ENCODE measurements around the gene MAN1A1. TPM values are rescaled to one million over a fixed set of nuclear protein-coding genes. Genes with fewer than 3 reads are reported as not detected.
A peak's percentile ranks its signal among the peaks of the same experiment; 100 is the strongest.

MAN1A1 gene
- total RNA-seq, 2 donors from 2014 or later: 14.2 to 19.6 TPM

GRCh38 chr6:119353696-119354095 lies 4.1 kb upstream of the MAN1A1 start:
- Mint-ChIP-seq H3K27ac (no peak overlapping the region), H3K4me1 (peaks cover 11% of the 10 kb centered on the region)
- no peak for ATAC-seq

GRCh38 chr6:119352001-119352400 lies 2.4 kb upstream of the MAN1A1 start:
- peaks cover 17% of the 10 kb centered on the region for H3K4me1 Mint-ChIP-seq
- no peak overlapping the region for H3K4me3 Mint-ChIP-seq
- no peaks in the 10 kb centered on the region for H3K27me3 Mint-ChIP-seq
- H3K9me3 ChIP-seq (ENCODE audit: control insufficient read depth, low read length, poor library complexity, severe bottlenecking): no peaks in the 10 kb centered on the region
- DNase-seq: no peak
- H3K36me3 Mint-ChIP-seq (ENCODE audit: low read depth): no peaks in the 10 kb centered on the region
- H3K27ac Mint-ChIP-seq: no peak overlapping the region
- no peak for ATAC-seq

More at GRCh38 chr6:119353696-119354095, 4.1 kb upstream of the MAN1A1 start:
- H3K27me3 Mint-ChIP-seq: no peaks in the 10 kb centered on the region
- H3K9me3 ChIP-seq (ENCODE audit: control insufficient read depth, low read length, poor library complexity, severe bottlenecking): no peaks in the 10 kb centered on the region
- DNase-seq: no peak
- no peaks in the 10 kb centered on the region for H3K36me3 Mint-ChIP-seq (ENCODE audit: low read depth)
- H3K4me3 Mint-ChIP-seq: no peak overlapping the region

GRCh38 chr6:119350952-119351372 lies 1.4 kb upstream of the MAN1A1 start:
- peak overlapping the region; percentile 95 for H3K4me3 Mint-ChIP-seq
- H3K4me1 Mint-ChIP-seq: peaks cover 27% of the 10 kb centered on the region
- DNase-seq (no peak), ATAC-seq (no peak)
- no peaks in the 10 kb centered on the region for H3K36me3 Mint-ChIP-seq (ENCODE audit: low read depth)
- no peaks in the 10 kb centered on the region for H3K9me3 ChIP-seq (ENCODE audit: control insufficient read depth, low read length, poor library complexity, severe bottlenecking)
- H3K27ac Mint-ChIP-seq: peak overlapping the region; percentile 89
- H3K27me3 Mint-ChIP-seq: no peaks in the 10 kb centered on the region

GRCh38 chr6:119350202-119350951 lies 816 bp upstream of the MAN1A1 start:
- H3K4me1 Mint-ChIP-seq: peaks cover 30% of the 10 kb centered on the region
- H3K36me3 Mint-ChIP-seq (ENCODE audit: low read depth): no peaks in the 10 kb centered on the region
- H3K27ac Mint-ChIP-seq: peak overlapping the region; percentile 89
- H3K4me3 Mint-ChIP-seq: peak overlapping the region; percentile 95
- H3K27me3 Mint-ChIP-seq: no peaks in the 10 kb centered on the region
- ATAC-seq: peak; percentile 27
- DNase-seq: no peak
- no peaks in the 10 kb centered on the region for H3K9me3 ChIP-seq (ENCODE audit: control insufficient read depth, low read length, poor library complexity, severe bottlenecking)

- ATAC-seq (no peak), DNase-seq (peak; percentile 9 to 26 (median 22))
- H3K9me3 ChIP-seq (ENCODE audit: control insufficient read depth, low read length, poor library complexity, severe bottlenecking): no peaks in the 10 kb centered on the region
- Mint-ChIP-seq H3K27me3 (no peaks in the 10 kb centered on the region), H3K4me3 (peak overlapping the region; percentile 95), H3K4me1 (peaks cover 28% of the 10 kb centered on the region), H3K36me3 (ENCODE audit: low read depth) (no peaks in the 10 kb centered on the region), H3K27ac (peak overlapping the region; percentile 89)
Observed at GRCh38 chr6:119348748-119349360, 707 bp downstream of the MAN1A1 start.

- Mint-ChIP-seq H3K4me1 (peaks cover 28% of the 10 kb centered on the region), H3K36me3 (ENCODE audit: low read depth) (no peaks in the 10 kb centered on the region), H3K4me3 (peak overlapping the region; percentile 95), H3K27me3 (no peaks in the 10 kb centered on the region), H3K27ac (peak overlapping the region; percentile 91)
- no peaks in the 10 kb centered on the region for H3K9me3 ChIP-seq (ENCODE audit: control insufficient read depth, low read length, poor library complexity, severe bottlenecking)
- DNase-seq (peak in 1 of 3 donors; percentile 20), ATAC-seq (no peak)
Observed at GRCh38 chr6:119348096-119348747, 1.3 kb downstream of the MAN1A1 start.

GRCh38 chr6:119347466-119348095 lies 2.0 kb downstream of the MAN1A1 start:
- H3K4me3 Mint-ChIP-seq: peak overlapping the region; percentile 95

GRCh38 chr6:119346936-119347335 lies 2.6 kb downstream of the MAN1A1 start:
- Mint-ChIP-seq H3K27ac (peak overlapping the region; percentile 91), H3K4me3 (peak overlapping the region; percentile 95), H3K27me3 (no peaks in the 10 kb centered on the region), H3K4me1 (peaks cover 33% of the 10 kb centered on the region), H3K36me3 (ENCODE audit: low read depth) (no peaks in the 10 kb centered on the region)
- H3K9me3 ChIP-seq (ENCODE audit: control insufficient read depth, low read length, poor library complexity, severe bottlenecking): no peaks in the 10 kb centered on the region
- ATAC-seq (no peak), DNase-seq (no peak)

More at GRCh38 chr6:119347466-119348095, 2.0 kb downstream of the MAN1A1 start:
- Mint-ChIP-seq H3K4me1 (peaks cover 33% of the 10 kb centered on the region), H3K36me3 (ENCODE audit: low read depth) (no peaks in the 10 kb centered on the region), H3K27me3 (no peaks in the 10 kb centered on the region), H3K27ac (peak overlapping the region; percentile 91)
- DNase-seq (no peak), ATAC-seq (no peak)
- no peaks in the 10 kb centered on the region for H3K9me3 ChIP-seq (ENCODE audit: control insufficient read depth, low read length, poor library complexity, severe bottlenecking)

- H3K9me3 ChIP-seq (ENCODE audit: control insufficient read depth, low read length, poor library complexity, severe bottlenecking): no peaks in the 10 kb centered on the region
- Mint-ChIP-seq H3K4me3 (peak overlapping the region; percentile 95), H3K36me3 (ENCODE audit: low read depth) (no peaks in the 10 kb centered on the region), H3K27ac (peak overlapping the region; percentile 75), H3K4me1 (peaks cover 33% of the 10 kb centered on the region), H3K27me3 (no peaks in the 10 kb centered on the region)
- no peak for DNase-seq
- ATAC-seq: no peak
Observed at GRCh38 chr6:119346450-119346849, 3.1 kb downstream of the MAN1A1 start.

- Mint-ChIP-seq H3K4me3 (no peak overlapping the region), H3K27me3 (no peaks in the 10 kb centered on the region), H3K36me3 (ENCODE audit: low read depth) (no peaks in the 10 kb centered on the region), H3K4me1 (peaks cover 40% of the 10 kb centered on the region), H3K27ac (peak overlapping the region; percentile 75)
- no peaks in the 10 kb centered on the region for H3K9me3 ChIP-seq (ENCODE audit: control insufficient read depth, low read length, poor library complexity, severe bottlenecking)
- DNase-seq: no peak
- ATAC-seq: no peak
Observed at GRCh38 chr6:119345114-119345513, 4.4 kb downstream of the MAN1A1 start.

GRCh38 chr6:119344306-119344705 lies 5.3 kb downstream of the MAN1A1 start:
- no peak for ATAC-seq
- Mint-ChIP-seq H3K27ac (peak overlapping the region; percentile 60), H3K4me3 (no peak overlapping the region), H3K36me3 (ENCODE audit: low read depth) (no peaks in the 10 kb centered on the region), H3K27me3 (no peaks in the 10 kb centered on the region), H3K4me1 (peaks cover 42% of the 10 kb centered on the region)
- H3K9me3 ChIP-seq (ENCODE audit: control insufficient read depth, low read length, poor library complexity, severe bottlenecking): no peaks in the 10 kb centered on the region
- DNase-seq: no peak

- H3K9me3 ChIP-seq (ENCODE audit: control insufficient read depth, low read length, poor library complexity, severe bottlenecking): no peaks in the 10 kb centered on the region
- peaks cover 2% of the 10 kb centered on the region for H3K36me3 Mint-ChIP-seq (ENCODE audit: low read depth)
- ATAC-seq: no peak
Observed at GRCh38 chr6:119343573-119344146, 5.9 kb downstream of the MAN1A1 start.

GRCh38 chr6:119343167-119343566 lies 6.4 kb downstream of the MAN1A1 start:
- Mint-ChIP-seq H3K27me3 (no peaks in the 10 kb centered on the region), H3K36me3 (ENCODE audit: low read depth) (peaks cover 2% of the 10 kb centered on the region), H3K4me1 (peaks cover 44% of the 10 kb centered on the region), H3K27ac (peak overlapping the region; percentile 60), H3K4me3 (peak overlapping the region; percentile 36)
- ATAC-seq: peak; percentile 40
- no peak for DNase-seq
- no peaks in the 10 kb centered on the region for H3K9me3 ChIP-seq (ENCODE audit: control insufficient read depth, low read length, poor library complexity, severe bottlenecking)

More at GRCh38 chr6:119343573-119344146, 5.9 kb downstream of the MAN1A1 start:
- DNase-seq: no peak
- Mint-ChIP-seq H3K27me3 (no peaks in the 10 kb centered on the region), H3K4me1 (peaks cover 46% of the 10 kb centered on the region), H3K4me3 (peak overlapping the region; percentile 36), H3K27ac (peak overlapping the region; percentile 60)

Data from T-helper 17 cell (primary cell).